ENCODE data around the gene ANKRD65.

- TF ChIP-seq POLR2A (IDR thresholded peaks at IDR 0.05; ENCODE audit: low read depth, low read length) (no peak), POLR2AphosphoS5 (IDR thresholded peaks at IDR 0.05; ENCODE audit: low read depth, low read length) (no peak), POU2F2 (IDR thresholded peaks at IDR 0.05; ENCODE audit: low read depth, low read length) (no peak), TAF1 (IDR thresholded peaks at IDR 0.05; ENCODE audit: low read depth, low read length) (no peak), PAX5 (IDR thresholded peaks at IDR 0.05; ENCODE audit: insufficient read depth, low read length, severe bottlenecking) (no peak), SPI1 (IDR thresholded peaks at IDR 0.05; ENCODE audit: low read depth, low read length) (no peak)
These were observed 50.2 kb downstream of the ANKRD65 start for GRCh38 chr1:1370771-1371300.

Data from GM12891 (cell line).